Measurements from ENCODE around the gene SNX20.

SNX20 gene

GRCh38 chr16:50678531-50678930 is 2.6 kb downstream of the SNX20 start:
- no peak for DNase-seq

- no peak for DNase-seq
Measured at GRCh38 chr16:50677351-50677750, 3.8 kb downstream of the SNX20 start.

GRCh38 chr16:50676684-50677225 is 4.4 kb downstream of the SNX20 start:
- DNase-seq = no peak

GRCh38 chr16:50675686-50676610 is 5.2 kb downstream of the SNX20 start:
- no peak for DNase-seq

DNA sequence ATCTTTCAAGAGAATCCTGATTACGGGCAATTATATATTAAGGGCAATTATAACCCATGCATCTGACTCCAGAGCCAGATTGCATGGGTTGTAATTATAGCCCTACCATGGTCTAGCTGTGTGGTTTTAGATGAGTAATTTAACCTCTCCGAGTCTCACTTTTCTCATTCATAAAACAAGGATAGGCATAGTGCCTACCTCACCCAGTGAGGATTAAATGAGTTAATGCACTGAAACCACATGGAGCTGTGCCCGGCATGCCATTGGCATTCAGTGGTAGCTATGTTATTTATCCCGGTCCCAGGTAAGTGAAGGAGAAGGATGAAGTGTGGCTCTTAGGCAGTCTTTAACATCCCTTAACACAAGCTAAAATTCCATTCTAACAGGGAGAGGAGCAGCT is 6.3 kb downstream of the SNX20 start:
- DNase-seq = no peak

GRCh38 chr16:50673496-50674275 is 7.4 kb downstream of the SNX20 start:
- no peak for DNase-seq

DNA sequence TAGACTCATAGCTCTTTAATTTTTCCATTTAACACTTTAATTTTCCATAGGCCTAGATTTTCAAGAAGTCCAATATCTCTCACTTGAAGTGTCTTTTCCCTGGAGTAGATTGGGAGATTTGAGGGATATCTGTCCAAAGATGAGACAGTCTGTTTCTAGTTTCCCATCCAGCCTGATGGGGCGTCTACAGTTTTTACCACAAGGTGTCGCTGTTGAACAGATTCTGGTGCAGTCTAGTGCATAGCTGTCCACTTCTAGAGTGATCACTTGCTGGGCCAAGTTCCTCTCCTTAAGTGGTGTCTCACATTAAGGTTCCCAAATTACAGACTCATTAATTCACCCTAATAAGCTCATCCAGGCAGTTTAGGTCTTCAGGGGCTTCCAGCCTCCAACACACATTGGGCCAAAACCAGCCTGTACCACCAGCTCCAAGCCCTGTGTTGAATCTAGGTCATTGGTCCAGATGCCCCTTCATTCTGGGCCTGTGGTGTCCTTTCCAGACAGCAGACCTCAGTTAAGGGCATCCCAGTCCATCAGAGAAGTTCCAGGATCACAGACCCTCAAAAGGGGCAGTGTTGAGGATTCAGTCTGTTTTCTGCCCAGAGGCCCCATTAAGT is 9.4 kb downstream of the SNX20 start:
- DNase-seq = peak in 1 of 2 donors; percentile 60

- no peak for DNase-seq
Measured at GRCh38 chr16:50670476-50670875, 10.6 kb downstream of the SNX20 start.

DNA sequence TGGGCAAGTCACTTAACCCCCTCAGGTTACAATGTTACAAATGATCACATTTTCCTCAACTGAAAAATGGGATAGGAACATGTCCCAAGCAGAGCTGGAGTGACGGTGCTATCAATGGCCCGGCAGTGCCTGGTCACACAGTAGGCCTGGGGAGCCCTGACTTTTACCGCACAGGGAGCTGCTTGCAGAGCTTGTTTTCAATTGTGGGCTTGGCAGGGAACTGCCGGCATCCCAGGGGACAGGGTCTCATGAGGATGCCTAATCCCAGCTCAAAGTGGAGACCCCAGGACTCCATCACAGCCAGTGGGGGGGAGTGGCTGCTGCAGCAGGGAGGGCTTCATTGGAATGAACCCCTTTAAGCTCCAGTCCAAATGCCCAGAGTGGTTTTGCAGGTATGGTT is 11.4 kb downstream of the SNX20 start:
- DNase-seq = no peak

GRCh38 chr16:50668368-50669008 is 12.6 kb downstream of the SNX20 start:
- no peak for DNase-seq

DNA sequence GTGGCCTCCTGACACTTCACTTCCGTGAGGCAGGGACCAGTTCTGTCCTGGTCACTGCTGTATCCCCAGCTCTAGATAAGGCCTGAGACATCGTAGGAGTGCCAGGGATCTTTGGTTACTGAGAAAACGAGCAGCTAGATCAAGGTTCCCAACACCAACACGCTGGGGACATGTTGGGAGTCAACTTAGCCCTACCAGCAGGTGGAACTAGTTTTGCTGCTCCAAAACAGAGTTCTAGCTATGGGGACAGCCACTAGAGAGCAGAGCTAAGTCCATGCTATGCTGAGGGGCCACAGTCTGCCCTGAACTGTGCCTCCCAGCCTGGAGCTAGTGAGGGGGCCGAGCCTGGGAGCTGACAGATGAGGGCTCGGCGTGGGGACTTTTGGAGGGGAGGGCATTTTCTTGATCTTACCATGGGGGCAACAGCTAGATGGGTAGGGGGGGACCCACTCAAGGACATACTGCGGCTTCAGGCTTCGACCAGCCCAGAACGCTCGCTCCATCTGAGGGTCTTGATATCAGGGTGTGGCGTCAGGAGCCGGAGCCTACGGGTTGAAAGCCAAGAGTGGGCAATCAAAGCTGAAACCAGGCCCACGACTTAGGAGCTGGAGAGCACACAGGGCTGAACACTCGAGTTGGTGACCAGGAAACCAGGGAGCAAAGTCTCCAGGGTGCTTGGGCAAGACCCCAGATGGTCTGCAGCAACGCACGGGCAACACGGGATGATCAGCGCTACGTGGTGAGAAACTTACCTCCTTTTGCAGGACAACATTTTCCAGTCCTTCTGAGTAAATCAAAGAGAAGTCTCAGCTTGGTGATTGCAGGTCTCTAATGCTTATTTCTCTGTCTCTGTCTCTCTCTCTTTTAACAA is 13.4 kb downstream of the SNX20 start:
- DNase-seq = no peak

GRCh38 chr16:50666658-50667496 is 14.2 kb downstream of the SNX20 start:
- peak; percentile 42 to 57 for DNase-seq

DNA sequence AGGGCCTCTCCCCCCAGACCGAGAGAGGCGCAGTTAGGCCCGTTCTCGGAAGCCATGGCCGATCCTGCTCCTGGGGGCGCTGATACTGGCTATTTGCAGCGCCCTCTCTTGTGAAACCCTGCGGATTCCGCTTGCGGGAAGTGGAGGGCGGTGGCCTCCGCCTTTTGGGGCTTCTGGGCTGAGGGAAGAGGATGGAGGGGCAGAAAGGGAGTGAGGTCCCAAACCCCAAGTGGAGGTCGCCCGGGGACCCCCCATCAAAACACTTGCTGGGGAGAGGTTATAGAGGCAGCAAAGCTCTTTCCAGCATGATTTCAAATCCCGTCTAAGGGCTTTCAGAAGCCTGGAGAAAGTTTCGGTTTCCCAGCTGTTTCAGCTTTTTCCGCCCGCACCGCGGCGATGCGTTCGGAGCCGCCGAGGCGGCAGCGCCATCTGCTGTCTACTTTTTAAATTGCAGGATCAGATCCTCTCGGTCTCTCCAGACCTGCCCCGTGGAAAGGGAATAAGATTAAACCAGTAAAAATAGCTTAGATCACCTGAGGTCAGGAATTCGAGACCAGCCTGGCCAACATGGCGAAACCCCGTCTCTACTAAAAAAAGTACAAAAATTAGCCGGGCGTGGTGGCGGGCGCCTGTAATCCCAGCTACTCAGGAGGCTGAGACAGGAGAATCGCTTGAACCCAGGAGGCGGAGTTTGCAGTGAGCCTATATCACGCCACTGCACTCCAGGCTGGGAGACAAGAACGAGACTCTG is 15.8 kb downstream of the SNX20 start:
- DNase-seq = peak; percentile 73 to 90

- DNase-seq = no peak
Measured at GRCh38 chr16:50664270-50664669, 16.8 kb downstream of the SNX20 start.

DNA sequence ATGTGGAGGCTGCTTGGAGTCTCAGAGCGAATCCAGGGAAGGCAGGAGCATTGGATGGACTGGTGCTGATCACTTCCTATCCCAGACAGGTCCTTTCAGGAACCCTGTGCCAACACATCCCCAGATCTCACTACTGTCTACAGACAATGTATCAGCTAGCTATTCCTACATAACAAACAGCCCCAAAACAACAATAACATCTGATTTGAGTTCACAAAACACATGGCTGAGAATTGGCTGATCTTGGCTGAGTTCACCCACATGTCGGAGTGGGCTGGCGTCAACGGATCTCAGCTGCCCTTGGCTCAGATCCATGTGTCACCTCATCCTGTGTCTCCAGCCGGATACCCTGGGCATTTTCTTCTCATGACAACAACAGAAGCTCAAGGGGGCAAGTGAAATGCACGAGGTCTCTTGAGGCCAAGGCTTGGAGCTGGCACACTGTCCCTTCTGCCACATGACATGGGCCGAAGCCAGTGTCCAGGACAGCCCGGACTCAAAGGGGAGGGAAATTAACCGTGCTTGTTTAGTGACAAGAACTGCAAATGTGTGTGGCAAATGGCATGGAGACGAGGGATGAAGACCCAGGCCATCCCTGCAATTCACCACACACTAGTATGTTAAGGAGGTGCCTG is 18.7 kb downstream of the SNX20 start:
- no peak for DNase-seq

DNA sequence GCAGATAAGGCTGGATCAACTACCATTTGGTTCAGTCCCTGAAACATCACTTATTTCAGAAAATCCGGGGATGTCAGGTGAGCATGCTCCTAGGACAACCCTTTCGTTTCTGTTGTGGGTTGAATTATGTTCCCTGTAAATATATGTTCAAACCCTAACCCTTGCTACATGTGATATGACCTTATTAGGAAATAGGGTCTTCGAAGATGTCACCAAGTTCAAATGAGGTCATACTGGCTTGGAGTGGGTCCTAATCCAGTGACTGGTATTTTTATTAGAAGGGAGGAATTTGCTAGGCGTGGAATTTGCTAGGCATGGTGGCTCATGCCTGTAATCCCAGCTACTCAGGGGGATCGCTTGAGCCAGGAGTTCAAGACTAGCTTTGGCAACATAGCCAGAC is 21.3 kb downstream of the SNX20 start:
- DNase-seq = no peak

- no peak for DNase-seq
Measured at GRCh38 chr16:50657241-50657640, 23.9 kb downstream of the SNX20 start.

DNA sequence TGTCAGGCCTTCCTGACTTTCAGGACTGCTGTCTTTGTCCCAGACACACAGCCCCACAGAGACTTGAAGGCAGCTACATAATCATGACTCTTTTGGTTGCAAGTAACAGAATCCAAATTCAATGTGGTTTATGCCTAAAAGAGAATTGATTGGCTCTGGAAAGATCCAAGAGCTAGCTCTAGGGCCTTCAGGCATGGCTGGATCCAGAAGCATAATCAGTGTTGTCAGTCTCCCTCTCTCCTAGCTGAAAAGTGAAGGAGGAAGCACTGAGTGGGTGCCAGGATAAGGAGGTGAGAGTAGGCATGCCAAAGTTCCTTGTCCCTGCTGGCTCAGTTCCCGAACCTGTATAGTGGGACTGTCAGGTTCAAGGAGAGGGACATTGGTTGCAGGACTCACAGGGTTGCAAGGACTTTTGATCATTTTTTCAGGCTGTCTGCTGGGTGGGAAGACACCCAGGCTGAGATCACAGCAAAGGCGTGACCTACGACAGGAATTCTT is 25.5 kb downstream of the SNX20 start:
- no peak for DNase-seq
